Left ventricle myocardium inferior (tissue), 1 donor: Measurements from ENCODE around the gene DCLK2. TPM values are rescaled to one million over a fixed set of nuclear protein-coding genes. Genes with fewer than 3 reads are reported as not detected.

Experiments used
- DNase-seq: peaks from one replicate; pipeline ENCODE4 v3.0.0-alpha.2; 2020
- H3K27ac ChIP-seq: fragments of 200-600 bp; replicated peaks from 2 replicates; pipeline ENCODE4 v1.8.0; 2021
- H3K27me3 ChIP-seq: fragments of 200-600 bp; 2 replicates; pipeline ENCODE4 v1.8.0; 2021; ENCODE audit warnings: low read depth
- H3K36me3 ChIP-seq: fragments of 200-600 bp; 2 replicates; pipeline ENCODE4 v1.8.0; 2021
- H3K4me1 ChIP-seq: fragments of 200-600 bp; 2 replicates; pipeline ENCODE4 v1.8.0; 2021
- H3K4me3 ChIP-seq: fragments of 200-600 bp; 2 replicates; pipeline ENCODE4 v1.8.0; 2021; ENCODE audit warnings: mild to moderate bottlenecking, moderate library complexity
- H3K9me3 ChIP-seq: fragments of 200-600 bp; replicated peaks from 2 replicates; pipeline ENCODE4 v1.8.0; 2021
- CTCF ChIP-seq: fragments of 200-600 bp; IDR thresholded peaks from 2 replicates; pipeline ENCODE4 v1.8.0; 2021; ENCODE audit warnings: antibody characterized with exemption, mild to moderate bottlenecking, borderline replicate concordance
- intact Hi-C: fragments of 100-400 bp; cut with micrococcal nuclease; formaldehyde crosslinking; loops from one replicate; pipeline ENCODE4 v1.11.0; 2022
- total RNA-seq: library from RNA; stranded (reverse); fragmentation: NEBNext Ultra II Directional; extraction: Animal tissue kit (Norgen Biotek cat#: 25700); gene quantifications from one replicate; pipeline ENCODE4 v1.2.1, GENCODE V29; 2021
- donor health status: DM: no; HTN: yes; CAD: no; lungs with severe emphysema.

The DCLK2 gene
- total RNA-seq, 1 donor from 2014 or later, result 21.9 TPM

DNA sequence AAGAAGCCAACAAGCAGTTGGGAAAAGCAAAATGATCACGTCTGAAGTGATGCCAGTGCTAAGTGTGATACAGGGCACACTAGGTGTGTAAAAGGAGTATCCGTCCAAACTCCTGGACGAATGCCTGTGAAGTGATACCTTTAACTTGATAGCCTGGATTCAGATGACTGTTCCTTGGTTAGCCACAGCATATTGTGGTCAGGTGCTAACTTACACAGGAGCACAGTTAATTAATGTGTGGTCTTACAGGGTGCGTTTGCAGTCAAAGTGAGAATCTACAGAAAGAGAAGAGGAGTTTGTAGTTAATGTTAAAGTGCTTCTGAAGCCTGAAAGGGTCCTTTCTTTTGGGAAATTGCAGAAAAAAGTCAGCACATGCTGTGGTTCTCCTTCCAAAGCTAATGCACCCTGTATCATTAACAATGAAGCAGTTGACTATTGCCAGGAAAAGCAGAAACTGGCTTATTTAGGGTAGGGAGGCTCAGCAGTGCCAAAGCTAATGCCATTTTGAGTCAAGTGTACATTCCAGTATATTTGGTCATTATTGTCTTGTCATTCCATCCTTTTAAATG is 61.1 kb downstream of the DCLK2 start:
- intact Hi-C loops, result no loop called here
- Histone ChIP-seq H3K4me1 (peaks cover 17% of the 10 kb centered on the region), H3K27me3 (no peaks in the 10 kb centered on the region), H3K4me3 (no peak overlapping the region), H3K36me3 (no peaks in the 10 kb centered on the region), H3K27ac (no peak overlapping the region), H3K9me3 (peaks cover 10% of the 10 kb centered on the region)
- TF ChIP-seq CTCF, result no peak
- DNase-seq, result no peak

- H3K4me3 ChIP-seq, result no peak overlapping the region
- peaks cover 10% of the 10 kb centered on the region for H3K9me3 ChIP-seq
- intact Hi-C loops, result no loop called here
- no peak for DNase-seq
- H3K27me3 ChIP-seq, result no peaks in the 10 kb centered on the region
- H3K36me3 ChIP-seq, result no peaks in the 10 kb centered on the region
- peaks cover 17% of the 10 kb centered on the region for H3K4me1 ChIP-seq
- H3K27ac ChIP-seq, result no peak overlapping the region
- no peak for TF ChIP-seq CTCF
Measured at GRCh38 chr4:150140774-150141400, 62.6 kb downstream of the DCLK2 start.

- Histone ChIP-seq H3K4me3 (no peak overlapping the region), H3K9me3 (peaks cover 10% of the 10 kb centered on the region), H3K36me3 (no peaks in the 10 kb centered on the region), H3K4me1 (peaks cover 13% of the 10 kb centered on the region), H3K27me3 (no peaks in the 10 kb centered on the region), H3K27ac (no peak overlapping the region)
- DNase-seq, result no peak
- intact Hi-C loops, result no loop called here
- TF ChIP-seq CTCF, result no peak
Measured at GRCh38 chr4:150141756-150142155, 63.5 kb downstream of the DCLK2 start.

DNA sequence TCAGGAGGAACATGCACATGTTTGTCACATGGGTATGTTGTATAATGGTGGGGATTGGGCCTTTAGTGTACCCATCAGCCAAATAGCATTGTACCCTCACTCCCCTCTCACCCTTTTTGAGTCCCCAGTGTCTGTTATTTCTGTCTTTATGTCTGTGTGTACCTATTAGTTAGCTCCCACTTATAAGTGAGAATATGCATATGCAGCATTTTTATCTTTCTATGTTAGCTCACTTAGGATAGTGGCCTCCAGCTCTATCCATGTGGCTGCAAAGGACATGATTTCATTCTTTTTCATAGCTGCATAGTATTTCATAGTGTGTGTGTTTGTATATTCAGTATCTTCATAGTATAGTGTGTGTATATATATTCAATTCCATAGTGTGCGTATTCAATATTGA is 64.6 kb downstream of the DCLK2 start:
- Histone ChIP-seq H3K27me3 (no peaks in the 10 kb centered on the region), H3K4me3 (no peak overlapping the region), H3K27ac (no peak overlapping the region), H3K4me1 (peaks cover 13% of the 10 kb centered on the region), H3K36me3 (no peaks in the 10 kb centered on the region), H3K9me3 (peaks cover 10% of the 10 kb centered on the region)
- DNase-seq, result no peak
- TF ChIP-seq CTCF, result no peak
- intact Hi-C loops, result no loop called here

GRCh38 chr4:150145090-150145945 is 67.1 kb downstream of the DCLK2 start:
- no peak overlapping the region for H3K27ac ChIP-seq
- peaks cover 32% of the 10 kb centered on the region for H3K4me1 ChIP-seq
- H3K27me3 ChIP-seq, result no peaks in the 10 kb centered on the region
- no peak for DNase-seq
- H3K4me3 ChIP-seq, result no peak overlapping the region
- H3K9me3 ChIP-seq, result peaks cover 10% of the 10 kb centered on the region
- TF ChIP-seq CTCF, result no peak
- no peaks in the 10 kb centered on the region for H3K36me3 ChIP-seq
- intact Hi-C loops, result no loop called here
